Thymus (tissue), 11 donors: Measurements from ENCODE around the gene LTB4R. TPM values are rescaled to one million over a fixed set of nuclear protein-coding genes. Genes with fewer than 3 reads are reported as not detected.

ENCODE experiments used
- DNase-seq, 9 donors: peaks; one replicate each; pipeline ENCODE4 v3.0.0-alpha.2; 2013; ENCODE audit warnings: low spot score in 9 of 9, low read depth in 6 of 9, missing footprints in 1 of 9
- H3K27ac ChIP-seq, 2 donors: one replicate each; pipeline ENCODE4 v1.5.1; 2013; ENCODE audit warnings: control low read depth in 1 of 2, low read depth in 1 of 2, low read length in 1 of 2, mild to moderate bottlenecking in 1 of 2, moderate library complexity in 1 of 2
- H3K27me3 ChIP-seq, 2 donors: one replicate each; pipeline ENCODE4 v1.5.1; 2013; ENCODE audit warnings: low read length in 1 of 2; ENCODE audit not compliant: control insufficient read depth in 2 of 2, insufficient read depth in 1 of 2
- H3K36me3 ChIP-seq, 2 donors: one replicate each; pipeline ENCODE4 v1.5.1; 2013; ENCODE audit warnings: low read length in 1 of 2, mild to moderate bottlenecking in 1 of 2, moderate library complexity in 1 of 2; ENCODE audit not compliant: control insufficient read depth in 2 of 2, insufficient read depth in 2 of 2
- H3K4me1 ChIP-seq, 2 donors: one replicate each; pipeline ENCODE4 v1.5.1; 2013; ENCODE audit warnings: low read length in 2 of 2; ENCODE audit not compliant: control insufficient read depth in 2 of 2, insufficient read depth in 2 of 2
- H3K4me3 ChIP-seq, 2 donors: one replicate each; pipeline ENCODE4 v1.5.1; 2013; ENCODE audit warnings: low read length in 2 of 2, control low read depth in 1 of 2, mild to moderate bottlenecking in 1 of 2
- H3K9me3 ChIP-seq, 2 donors: one replicate each; pipeline ENCODE4 v1.5.1; 2013; ENCODE audit warnings: low read length in 1 of 2, mild to moderate bottlenecking in 1 of 2; ENCODE audit not compliant: control insufficient read depth in 2 of 2, insufficient read depth in 1 of 2
- WGBS: extraction: QIAGEN DNeasy Blood & Tissue Kit; methylation state at CpG from one replicate; pipeline ENCODE4 v1.1.7; 2013; 5-methylcytosine and 5-hydroxymethylcytosine counted together
- polyA plus RNA-seq: library from polyadenylated mRNA; stranded (reverse); fragments of 200-250 nt; gene quantifications from one replicate; pipeline ENCODE4 v1.2.3, GENCODE V29; 2013
- total RNA-seq: library from RNA; stranded (reverse); fragments of 120-200 nt; gene quantifications from one replicate; pipeline ENCODE4 v1.2.4, GENCODE V29; 2013
- donor health status: healthy.

The LTB4R gene
- total and polyA plus RNA-seq, 2 donors, result 4.4 to 73.3 TPM

DNA sequence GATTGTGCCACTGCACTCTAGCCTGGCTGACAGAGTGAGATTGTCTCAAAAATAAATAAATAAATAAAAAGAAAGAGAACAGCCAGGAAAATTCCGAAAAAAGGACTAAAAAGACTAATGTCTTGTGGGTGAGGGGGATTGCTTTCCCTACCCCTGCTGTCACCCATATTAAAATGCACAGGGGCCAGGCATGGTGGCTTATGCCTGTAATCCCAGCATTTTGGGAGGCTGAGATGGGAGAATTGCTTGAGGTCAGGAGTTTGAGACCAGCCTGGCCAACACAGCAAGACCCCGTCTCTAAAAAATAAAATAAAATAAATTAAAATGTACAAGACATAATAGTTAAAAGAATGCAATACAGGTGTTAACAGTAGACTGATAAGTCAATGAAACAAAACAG is 17.8 kb upstream of the LTB4R start:
- WGBS, result 94% methylated on average over 2 of the region's 2 CpGs
- H3K4me1 ChIP-seq, result peaks cover 3 to 13% of the 10 kb centered on the region in 2 donors
- no peaks in the 10 kb centered on the region for H3K9me3 ChIP-seq
- H3K27me3 ChIP-seq, result no peaks in the 10 kb centered on the region
- H3K27ac ChIP-seq, result no peak overlapping the region
- peaks cover 34 to 49% of the 10 kb centered on the region in 2 donors for H3K36me3 ChIP-seq
- no peak for DNase-seq
- no peak overlapping the region for H3K4me3 ChIP-seq

- H3K9me3 ChIP-seq, result no peaks in the 10 kb centered on the region
- 79% methylated on average over 12 of the region's 12 CpGs for WGBS
- DNase-seq, result peak in 8 of 9 donors; percentile 36 to 83 (median 68)
- H3K36me3 ChIP-seq, result peaks cover 20 to 31% of the 10 kb centered on the region in 2 donors
- no peaks in the 10 kb centered on the region for H3K27me3 ChIP-seq
- peak overlapping the region in 1 of 2 donors; percentile 40 for H3K27ac ChIP-seq
- H3K4me1 ChIP-seq, result peaks cover 14 to 32% of the 10 kb centered on the region in 2 donors
- H3K4me3 ChIP-seq, result no peak overlapping the region
These were observed 14.8 kb upstream of the LTB4R start for GRCh38 chr14:24296341-24297157.

DNA sequence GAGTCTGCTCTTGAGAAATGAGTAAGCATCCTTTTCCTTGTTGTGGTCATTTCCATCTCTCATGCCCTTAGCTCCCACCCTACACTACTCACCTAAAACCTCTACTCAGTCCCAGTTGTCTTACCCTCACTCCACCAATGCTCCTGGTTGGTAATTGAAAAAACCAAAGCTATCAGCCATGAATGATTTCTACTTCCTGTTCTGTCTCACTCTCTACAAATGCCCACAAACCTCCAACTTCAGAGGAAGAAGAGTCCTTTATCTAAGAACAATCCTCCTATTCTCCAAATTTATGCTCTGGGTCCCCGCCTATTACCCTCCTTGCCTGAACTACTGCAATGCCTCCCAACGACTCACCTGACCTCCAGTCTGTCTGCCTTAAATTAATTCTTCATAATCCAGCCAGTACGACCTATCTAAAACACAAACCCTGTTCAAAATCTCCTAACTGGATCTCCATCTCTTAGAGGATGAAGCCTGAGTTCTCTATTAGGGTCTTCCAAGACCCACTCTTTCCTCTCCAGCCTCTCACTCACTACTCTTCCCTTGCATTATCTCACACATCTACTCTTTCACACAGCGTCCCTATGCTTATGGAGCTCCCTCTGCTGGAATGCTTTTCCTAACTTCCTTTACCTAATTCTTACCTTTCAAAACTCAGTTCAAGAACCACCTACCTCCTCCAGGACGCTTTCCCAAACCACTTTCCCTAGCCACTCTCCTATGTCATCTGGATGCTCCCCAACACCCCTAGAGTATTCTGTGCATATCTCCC is 13.9 kb upstream of the LTB4R start:
- 58% methylated on average over 5 of the region's 5 CpGs for WGBS
- DNase-seq, result peak in 1 of 9 donors; percentile 42
- Histone ChIP-seq H3K27ac (peak overlapping the region in 1 of 2 donors; percentile 40), H3K4me3 (no peak overlapping the region), H3K27me3 (no peaks in the 10 kb centered on the region), H3K9me3 (no peaks in the 10 kb centered on the region), H3K4me1 (peaks cover 14 to 32% of the 10 kb centered on the region in 2 donors), H3K36me3 (peaks cover 23 to 32% of the 10 kb centered on the region in 2 donors)

- peak overlapping the region; percentile 85 to 89 for H3K4me3 ChIP-seq
- H3K4me1 ChIP-seq, result peaks cover 14 to 32% of the 10 kb centered on the region in 2 donors
- H3K27ac ChIP-seq, result peak overlapping the region; percentile 77 to 90
- no peak for DNase-seq
- no peaks in the 10 kb centered on the region for H3K27me3 ChIP-seq
- 72% methylated on average over 7 of the region's 7 CpGs for WGBS
- no peaks in the 10 kb centered on the region for H3K9me3 ChIP-seq
- H3K36me3 ChIP-seq, result peaks cover 34 to 42% of the 10 kb centered on the region in 2 donors
These were observed 12.4 kb upstream of the LTB4R start for GRCh38 chr14:24298892-24299254.

DNA sequence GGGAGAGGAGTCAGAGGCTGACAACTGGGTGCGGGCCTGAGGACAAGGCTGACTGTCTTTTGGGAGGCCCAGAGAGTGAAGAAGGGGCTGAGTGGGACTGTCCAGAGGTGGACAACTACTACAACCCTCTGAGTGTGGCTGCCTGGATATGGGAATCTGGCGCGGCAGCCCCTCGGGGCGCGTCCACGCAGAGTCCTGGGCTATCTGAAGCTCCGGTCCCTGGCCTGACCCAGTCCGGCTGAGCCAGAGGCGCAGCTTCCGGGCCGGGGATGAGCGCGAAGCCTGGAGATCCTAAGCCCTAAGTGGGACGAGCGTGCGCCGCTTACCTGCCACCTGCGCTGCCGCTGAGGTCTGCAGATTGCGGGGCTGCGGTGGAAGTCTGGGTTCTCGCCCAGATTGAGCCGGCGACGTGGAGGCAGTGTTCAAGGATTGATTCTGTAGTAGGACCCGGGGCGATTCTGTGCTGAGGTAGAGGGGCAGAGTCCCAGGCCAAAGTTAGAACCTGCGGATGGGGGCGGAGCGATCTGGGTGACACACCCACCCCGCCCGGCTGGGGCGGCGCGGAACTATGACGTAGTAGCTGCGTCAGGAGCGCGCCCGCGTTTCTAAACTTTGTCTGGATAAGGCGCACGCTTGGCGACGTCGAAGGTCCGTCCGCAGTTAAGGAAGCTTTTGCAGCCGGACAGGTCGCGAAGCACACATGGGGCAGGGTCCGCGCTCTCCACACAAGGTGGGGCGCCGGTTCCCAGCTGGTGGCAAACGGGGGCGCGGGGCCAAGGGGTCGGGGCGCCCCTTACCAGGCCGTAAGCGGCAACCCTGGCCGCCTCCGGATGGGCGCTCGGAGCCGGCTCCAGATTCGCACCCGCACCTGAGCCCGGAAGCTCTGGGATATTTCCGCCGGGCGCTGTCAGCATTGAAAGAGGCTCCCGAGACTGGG is 11.8 kb upstream of the LTB4R start, which contains the start of the genes DHRS1 and NOP9:
DHRS1 (minus strand) TSS at position 526 of the 937 bp plus-strand sequence. CDS start 674 bp downstream, outside the sequence.
NOP9 (plus strand) TSS at position 596 of the 937 bp plus-strand sequence; CDS start at position 701, 105 bp downstream.
- Histone ChIP-seq H3K36me3 (peaks cover 40 to 48% of the 10 kb centered on the region in 2 donors), H3K4me1 (peaks cover 14 to 32% of the 10 kb centered on the region in 2 donors)

GRCh38 chr14:24300326-24300980 is 10.8 kb upstream of the LTB4R start:
- WGBS, result 40% methylated on average over 16 of the region's 16 CpGs
- peaks cover 14 to 32% of the 10 kb centered on the region in 2 donors for H3K4me1 ChIP-seq
- peaks cover 49 to 55% of the 10 kb centered on the region in 2 donors for H3K36me3 ChIP-seq
- no peak for DNase-seq
- H3K4me3 ChIP-seq, result peak overlapping the region; percentile 85 to 89
- peak overlapping the region; percentile 62 to 83 for H3K27ac ChIP-seq
- no peaks in the 10 kb centered on the region for H3K27me3 ChIP-seq
- no peaks in the 10 kb centered on the region for H3K9me3 ChIP-seq

More for the DNA sequence above, 11.8 kb upstream of the LTB4R start, which contains the start of the genes DHRS1 and NOP9:
- no peaks in the 10 kb centered on the region for H3K9me3 ChIP-seq
- peak within 1 kb of the TSS; percentile 85 to 89 for H3K4me3 ChIP-seq
- H3K27me3 ChIP-seq, result no peaks in the 10 kb centered on the region
- under 1% methylated on average over 75 of the region's 75 CpGs for WGBS
- DNase-seq, result peak; percentile 81 to 95 (median 90)
- H3K27ac ChIP-seq, result peak within 1 kb of the TSS; percentile 77 to 90

GRCh38 chr14:24304019-24304387 is 7.3 kb upstream of the LTB4R start:
- Histone ChIP-seq H3K36me3 (peaks cover 64 to 78% of the 10 kb centered on the region in 2 donors), H3K27me3 (no peaks in the 10 kb centered on the region), H3K27ac (no peak overlapping the region), H3K9me3 (no peaks in the 10 kb centered on the region), H3K4me1 (peaks cover 8 to 29% of the 10 kb centered on the region in 2 donors), H3K4me3 (no peak overlapping the region)
- 98% methylated on average over 11 of the region's 11 CpGs for WGBS
- no peak for DNase-seq

- no peaks in the 10 kb centered on the region for H3K9me3 ChIP-seq
- H3K27ac ChIP-seq, result no peak overlapping the region
- 88% methylated on average over 11 of the region's 11 CpGs for WGBS
- peaks cover 9 to 39% of the 10 kb centered on the region in 2 donors for H3K4me1 ChIP-seq
- no peak for DNase-seq
- H3K4me3 ChIP-seq, result no peak overlapping the region
- peaks cover 0 to 5% of the 10 kb centered on the region in 2 donors for H3K27me3 ChIP-seq
- peaks cover 56 to 67% of the 10 kb centered on the region in 2 donors for H3K36me3 ChIP-seq
These were observed 4.1 kb upstream of the LTB4R start for GRCh38 chr14:24307156-24307574.
